ENCODE results near the gene LRRC72. TPM values are rescaled to one million over a fixed set of nuclear protein-coding genes. Genes with fewer than 3 reads are reported as not detected.

LRRC72 gene
- total and polyA plus RNA-seq, 9 of the 15 experiments (the other 6 are each of a cell fraction or from before 2014, with no cell fraction given) = 0.10 TPM; not detected in 8

DNA sequence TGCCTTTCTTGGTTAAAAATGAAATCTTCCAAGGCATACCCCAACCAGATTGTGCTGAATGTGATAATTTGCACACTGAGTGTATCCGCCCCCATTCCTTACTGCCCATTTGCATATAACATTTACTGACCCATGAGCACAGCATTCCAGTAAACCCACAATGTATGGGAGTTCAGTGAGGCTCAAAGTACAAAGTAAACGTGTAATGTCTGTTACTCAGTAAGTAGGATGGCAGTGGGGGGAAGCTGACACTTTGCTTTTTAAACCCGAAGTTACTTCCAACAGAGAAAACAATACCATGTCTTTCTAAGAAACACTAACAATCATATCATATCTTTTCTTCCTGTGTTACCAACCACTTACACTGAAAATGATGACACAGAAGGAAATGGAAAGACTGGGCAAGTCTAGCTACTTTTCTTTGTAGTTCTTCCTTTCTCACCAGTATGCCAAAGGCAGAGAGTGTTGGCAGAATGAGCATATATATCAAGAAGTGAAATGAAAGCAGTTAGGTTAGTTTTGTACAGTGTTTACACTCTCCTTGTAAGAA is 34.0 kb upstream of the LRRC72 start (continued):
- TF ChIP-seq HOXB6 (CRISPR knock-in tag; IDR thresholded peaks at IDR 0.05; ENCODE audit: borderline replicate concordance) = no peak
- peak; percentile 87 for TF ChIP-seq CEBPG (CRISPR knock-in tag; IDR thresholded peaks at IDR 0.05)
- TF ChIP-seq CEBPG (tag; conservative IDR thresholded peaks at IDR 0.05 in 1 of 2, IDR thresholded peaks at IDR 0.05 in 1 of 2) = peak; percentile 64 to 93
- TF ChIP-seq NRF1 (conservative IDR thresholded peaks at IDR 0.05 in 1 of 2, IDR thresholded peaks at IDR 0.05 in 1 of 2) = 0 out of 4 replicates have a peak, but pooled peaks have one; percentile 21 to 28
- TF ChIP-seq, protein P1, sequence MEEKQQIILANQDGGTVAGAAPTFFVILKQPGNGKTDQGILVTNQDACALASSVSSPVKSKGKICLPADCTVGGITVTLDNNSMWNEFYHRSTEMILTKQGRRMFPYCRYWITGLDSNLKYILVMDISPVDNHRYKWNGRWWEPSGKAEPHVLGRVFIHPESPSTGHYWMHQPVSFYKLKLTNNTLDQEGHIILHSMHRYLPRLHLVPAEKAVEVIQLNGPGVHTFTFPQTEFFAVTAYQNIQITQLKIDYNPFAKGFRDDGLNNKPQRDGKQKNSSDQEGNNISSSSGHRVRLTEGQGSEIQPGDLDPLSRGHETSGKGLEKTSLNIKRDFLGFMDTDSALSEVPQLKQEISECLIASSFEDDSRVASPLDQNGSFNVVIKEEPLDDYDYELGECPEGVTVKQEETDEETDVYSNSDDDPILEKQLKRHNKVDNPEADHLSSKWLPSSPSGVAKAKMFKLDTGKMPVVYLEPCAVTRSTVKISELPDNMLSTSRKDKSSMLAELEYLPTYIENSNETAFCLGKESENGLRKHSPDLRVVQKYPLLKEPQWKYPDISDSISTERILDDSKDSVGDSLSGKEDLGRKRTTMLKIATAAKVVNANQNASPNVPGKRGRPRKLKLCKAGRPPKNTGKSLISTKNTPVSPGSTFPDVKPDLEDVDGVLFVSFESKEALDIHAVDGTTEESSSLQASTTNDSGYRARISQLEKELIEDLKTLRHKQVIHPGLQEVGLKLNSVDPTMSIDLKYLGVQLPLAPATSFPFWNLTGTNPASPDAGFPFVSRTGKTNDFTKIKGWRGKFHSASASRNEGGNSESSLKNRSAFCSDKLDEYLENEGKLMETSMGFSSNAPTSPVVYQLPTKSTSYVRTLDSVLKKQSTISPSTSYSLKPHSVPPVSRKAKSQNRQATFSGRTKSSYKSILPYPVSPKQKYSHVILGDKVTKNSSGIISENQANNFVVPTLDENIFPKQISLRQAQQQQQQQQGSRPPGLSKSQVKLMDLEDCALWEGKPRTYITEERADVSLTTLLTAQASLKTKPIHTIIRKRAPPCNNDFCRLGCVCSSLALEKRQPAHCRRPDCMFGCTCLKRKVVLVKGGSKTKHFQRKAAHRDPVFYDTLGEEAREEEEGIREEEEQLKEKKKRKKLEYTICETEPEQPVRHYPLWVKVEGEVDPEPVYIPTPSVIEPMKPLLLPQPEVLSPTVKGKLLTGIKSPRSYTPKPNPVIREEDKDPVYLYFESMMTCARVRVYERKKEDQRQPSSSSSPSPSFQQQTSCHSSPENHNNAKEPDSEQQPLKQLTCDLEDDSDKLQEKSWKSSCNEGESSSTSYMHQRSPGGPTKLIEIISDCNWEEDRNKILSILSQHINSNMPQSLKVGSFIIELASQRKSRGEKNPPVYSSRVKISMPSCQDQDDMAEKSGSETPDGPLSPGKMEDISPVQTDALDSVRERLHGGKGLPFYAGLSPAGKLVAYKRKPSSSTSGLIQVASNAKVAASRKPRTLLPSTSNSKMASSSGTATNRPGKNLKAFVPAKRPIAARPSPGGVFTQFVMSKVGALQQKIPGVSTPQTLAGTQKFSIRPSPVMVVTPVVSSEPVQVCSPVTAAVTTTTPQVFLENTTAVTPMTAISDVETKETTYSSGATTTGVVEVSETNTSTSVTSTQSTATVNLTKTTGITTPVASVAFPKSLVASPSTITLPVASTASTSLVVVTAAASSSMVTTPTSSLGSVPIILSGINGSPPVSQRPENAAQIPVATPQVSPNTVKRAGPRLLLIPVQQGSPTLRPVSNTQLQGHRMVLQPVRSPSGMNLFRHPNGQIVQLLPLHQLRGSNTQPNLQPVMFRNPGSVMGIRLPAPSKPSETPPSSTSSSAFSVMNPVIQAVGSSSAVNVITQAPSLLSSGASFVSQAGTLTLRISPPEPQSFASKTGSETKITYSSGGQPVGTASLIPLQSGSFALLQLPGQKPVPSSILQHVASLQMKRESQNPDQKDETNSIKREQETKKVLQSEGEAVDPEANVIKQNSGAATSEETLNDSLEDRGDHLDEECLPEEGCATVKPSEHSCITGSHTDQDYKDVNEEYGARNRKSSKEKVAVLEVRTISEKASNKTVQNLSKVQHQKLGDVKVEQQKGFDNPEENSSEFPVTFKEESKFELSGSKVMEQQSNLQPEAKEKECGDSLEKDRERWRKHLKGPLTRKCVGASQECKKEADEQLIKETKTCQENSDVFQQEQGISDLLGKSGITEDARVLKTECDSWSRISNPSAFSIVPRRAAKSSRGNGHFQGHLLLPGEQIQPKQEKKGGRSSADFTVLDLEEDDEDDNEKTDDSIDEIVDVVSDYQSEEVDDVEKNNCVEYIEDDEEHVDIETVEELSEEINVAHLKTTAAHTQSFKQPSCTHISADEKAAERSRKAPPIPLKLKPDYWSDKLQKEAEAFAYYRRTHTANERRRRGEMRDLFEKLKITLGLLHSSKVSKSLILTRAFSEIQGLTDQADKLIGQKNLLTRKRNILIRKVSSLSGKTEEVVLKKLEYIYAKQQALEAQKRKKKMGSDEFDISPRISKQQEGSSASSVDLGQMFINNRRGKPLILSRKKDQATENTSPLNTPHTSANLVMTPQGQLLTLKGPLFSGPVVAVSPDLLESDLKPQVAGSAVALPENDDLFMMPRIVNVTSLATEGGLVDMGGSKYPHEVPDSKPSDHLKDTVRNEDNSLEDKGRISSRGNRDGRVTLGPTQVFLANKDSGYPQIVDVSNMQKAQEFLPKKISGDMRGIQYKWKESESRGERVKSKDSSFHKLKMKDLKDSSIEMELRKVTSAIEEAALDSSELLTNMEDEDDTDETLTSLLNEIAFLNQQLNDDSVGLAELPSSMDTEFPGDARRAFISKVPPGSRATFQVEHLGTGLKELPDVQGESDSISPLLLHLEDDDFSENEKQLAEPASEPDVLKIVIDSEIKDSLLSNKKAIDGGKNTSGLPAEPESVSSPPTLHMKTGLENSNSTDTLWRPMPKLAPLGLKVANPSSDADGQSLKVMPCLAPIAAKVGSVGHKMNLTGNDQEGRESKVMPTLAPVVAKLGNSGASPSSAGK (IDR thresholded peaks at IDR 0.05) = no peak; the same call in 1 of the 2 replicates
- TF ChIP-seq OTX1 (CRISPR knock-in tag; IDR thresholded peaks at IDR 0.05) = no peak
- TF ChIP-seq POLR2H (tag; IDR thresholded peaks at IDR 0.05; ENCODE audit: low read depth) = peak; percentile 93
- TF ChIP-seq ZNF311 (CRISPR knock-in tag; IDR thresholded peaks at IDR 0.05) = no peak
- TF ChIP-seq SP2 (IDR thresholded peaks at IDR 0.05; ENCODE audit: extremely low read depth, low read depth, low read length, poor library complexity, severe bottlenecking) = no peak
- no peak for TF ChIP-seq ZNF3 (CRISPR knock-in tag; IDR thresholded peaks at IDR 0.05)
- no peak for TF ChIP-seq ZBTB17 (CRISPR knock-in tag; IDR thresholded peaks at IDR 0.05)
- TF ChIP-seq, protein P2, sequence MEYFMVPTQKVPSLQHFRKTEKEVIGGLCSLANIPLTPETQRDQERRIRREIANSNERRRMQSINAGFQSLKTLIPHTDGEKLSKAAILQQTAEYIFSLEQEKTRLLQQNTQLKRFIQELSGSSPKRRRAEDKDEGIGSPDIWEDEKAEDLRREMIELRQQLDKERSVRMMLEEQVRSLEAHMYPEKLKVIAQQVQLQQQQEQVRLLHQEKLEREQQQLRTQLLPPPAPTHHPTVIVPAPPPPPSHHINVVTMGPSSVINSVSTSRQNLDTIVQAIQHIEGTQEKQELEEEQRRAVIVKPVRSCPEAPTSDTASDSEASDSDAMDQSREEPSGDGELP (CRISPR knock-in tag; IDR thresholded peaks at IDR 0.05; ENCODE audit: borderline replicate concordance) = no peak
